ENCODE data around the gene CRTC1.

Gene CRTC1

DNA sequence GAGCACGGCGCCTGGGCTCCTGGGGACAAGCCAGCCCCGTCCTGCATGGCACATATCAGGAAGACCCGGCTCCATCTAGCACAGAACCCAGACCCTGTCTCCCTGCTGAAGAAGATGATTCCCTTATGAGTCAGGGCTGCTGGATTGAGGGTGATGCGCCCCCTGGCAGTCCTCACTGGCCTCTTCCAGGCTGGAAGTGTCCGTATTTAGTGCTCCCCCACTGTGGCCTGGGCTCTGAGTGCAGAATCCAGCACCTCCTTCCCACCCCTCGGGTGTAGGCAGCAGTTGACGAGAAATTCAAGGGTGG is 92.8 kb downstream of the CRTC1 start:
- no peak overlapping the region for H3K4me3 ChIP-seq (ENCODE audit: low read length in 2 of 2)

DNA sequence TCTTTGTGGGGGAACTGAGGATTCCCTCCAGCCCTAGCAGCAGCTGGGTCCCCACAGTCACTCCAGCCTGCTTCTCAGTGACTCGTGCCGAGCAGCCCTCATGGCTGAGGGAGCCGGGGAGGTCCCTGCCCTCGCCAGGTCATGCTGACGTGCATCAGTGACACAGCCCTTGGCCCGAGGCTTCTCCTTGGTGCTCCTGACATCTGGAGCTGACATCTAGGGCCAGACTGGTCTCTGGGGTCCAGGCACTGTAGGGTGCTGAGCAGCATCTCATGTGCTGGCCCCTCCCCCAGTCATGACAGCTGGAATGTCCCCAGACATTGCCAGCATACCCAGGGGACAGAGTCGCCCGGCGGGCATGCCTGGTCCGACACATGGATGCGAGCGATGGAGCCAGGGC is 93.3 kb downstream of the CRTC1 start:
- Histone ChIP-seq H2AK5ac (ENCODE audit: low read depth, low read length) (peak overlapping the region; percentile 75), H2BK5ac (ENCODE audit: low read length) (peak overlapping the region; percentile 19), H3K79me1 (ENCODE audit: low read depth, low read length) (no peaks in the 10 kb centered on the region), H3K36me3 (replicated peaks in 1 of 2; ENCODE audit: control insufficient read depth in 2 of 2, insufficient read depth in 2 of 2, low read length in 2 of 2) (no peaks in the 10 kb centered on the region), H4K91ac (ENCODE audit: low read depth, low read length, poor library complexity) (no peak overlapping the region), H3K4ac (ENCODE audit: low read length) (no peak overlapping the region), H3K18ac (ENCODE audit: low read length) (peak overlapping the region; percentile 59), H2BK15ac (ENCODE audit: low read length) (no peak overlapping the region), H3K4me1 (ENCODE audit: control insufficient read depth in 2 of 2, insufficient read depth in 1 of 2, low read depth in 1 of 2, low read length in 2 of 2) (peaks cover 0 to 2% of the 10 kb centered on the region in 2 donors), H3K14ac (ENCODE audit: low read length) (no peak overlapping the region), H3K27ac (replicated peaks; ENCODE audit: low read length) (no peak overlapping the region), H3K27me3 (ENCODE audit: control insufficient read depth in 3 of 3, insufficient read depth in 3 of 3, low read depth in 1 of 3, low read length in 3 of 3) (peaks cover 0 to 32% (median 0%) of the 10 kb centered on the region in 3 experiments), H2BK120ac (ENCODE audit: low read depth, low read length) (no peak overlapping the region), H3K23ac (ENCODE audit: low read depth, low read length, poor library complexity) (peak overlapping the region; percentile 52), H3K4me2 (ENCODE audit: insufficient read depth, low read length, poor library complexity, severe bottlenecking) (no peak overlapping the region), H3K9ac (ENCODE audit: low read depth, low read length, poor library complexity) (peak overlapping the region; percentile 77), H2BK12ac (ENCODE audit: low read length) (no peak overlapping the region), H3K4me3 (ENCODE audit: low read length in 2 of 2) (no peak overlapping the region), H4K8ac (ENCODE audit: low read depth, low read length) (no peak overlapping the region), H3K9me3 (replicated peaks in 1 of 2; ENCODE audit: control insufficient read depth in 2 of 2, insufficient read depth in 1 of 2, low read depth in 1 of 2, low read length in 2 of 2) (no peaks in the 10 kb centered on the region), H2AFZ (ENCODE audit: low read length) (no peak overlapping the region)
- DNase-seq (ENCODE audit: low spot score), result no peak
- no CpG with 5 or more reads among the region's 12 CpGs for WGBS, 2 donors (ENCODE audit: extremely low coverage in 2 of 2, insufficient read length in 2 of 2, insufficient replicate concordance in 1 of 2)

More for the DNA sequence above, 92.8 kb downstream of the CRTC1 start:
- H3K14ac ChIP-seq (ENCODE audit: low read length), result no peak overlapping the region
- H2AFZ ChIP-seq (ENCODE audit: low read length), result no peak overlapping the region
- DNase-seq (ENCODE audit: low spot score), result no peak
- no peak overlapping the region for H3K4me2 ChIP-seq (ENCODE audit: insufficient read depth, low read length, poor library complexity, severe bottlenecking)
- H3K23ac ChIP-seq (ENCODE audit: low read depth, low read length, poor library complexity), result no peak overlapping the region
- H2BK120ac ChIP-seq (ENCODE audit: low read depth, low read length), result no peak overlapping the region
- H3K36me3 ChIP-seq (replicated peaks in 1 of 2; ENCODE audit: control insufficient read depth in 2 of 2, insufficient read depth in 2 of 2, low read length in 2 of 2), result peaks cover 0 to 2% of the 10 kb centered on the region in 2 donors
- H3K9ac ChIP-seq (ENCODE audit: low read depth, low read length, poor library complexity), result peak overlapping the region; percentile 5
- no peak overlapping the region for H3K18ac ChIP-seq (ENCODE audit: low read length)
- H2BK12ac ChIP-seq (ENCODE audit: low read length), result no peak overlapping the region
- H3K27me3 ChIP-seq (ENCODE audit: control insufficient read depth in 3 of 3, insufficient read depth in 3 of 3, low read depth in 1 of 3, low read length in 3 of 3), result peaks cover 0 to 31% (median 0%) of the 10 kb centered on the region in 3 experiments
- H2BK5ac ChIP-seq (ENCODE audit: low read length), result no peak overlapping the region
- no peak overlapping the region for H3K4ac ChIP-seq (ENCODE audit: low read length)
- peaks cover 0 to 1% of the 10 kb centered on the region in 2 donors for H3K9me3 ChIP-seq (replicated peaks in 1 of 2; ENCODE audit: control insufficient read depth in 2 of 2, insufficient read depth in 1 of 2, low read depth in 1 of 2, low read length in 2 of 2)
- H3K4me1 ChIP-seq (ENCODE audit: control insufficient read depth in 2 of 2, insufficient read depth in 1 of 2, low read depth in 1 of 2, low read length in 2 of 2), result peaks cover 0 to 4% of the 10 kb centered on the region in 2 donors
- no peaks in the 10 kb centered on the region for H3K79me1 ChIP-seq (ENCODE audit: low read depth, low read length)
- no CpG with 5 or more reads among the region's 8 CpGs for WGBS, 2 donors (ENCODE audit: extremely low coverage in 2 of 2, insufficient read length in 2 of 2, insufficient replicate concordance in 1 of 2)
- no peak overlapping the region for H3K27ac ChIP-seq (replicated peaks; ENCODE audit: low read length)
- H2AK5ac ChIP-seq (ENCODE audit: low read depth, low read length), result no peak overlapping the region
- H4K91ac ChIP-seq (ENCODE audit: low read depth, low read length, poor library complexity), result no peak overlapping the region
- H2BK15ac ChIP-seq (ENCODE audit: low read length), result no peak overlapping the region
- no peak overlapping the region for H4K8ac ChIP-seq (ENCODE audit: low read depth, low read length)

DNA sequence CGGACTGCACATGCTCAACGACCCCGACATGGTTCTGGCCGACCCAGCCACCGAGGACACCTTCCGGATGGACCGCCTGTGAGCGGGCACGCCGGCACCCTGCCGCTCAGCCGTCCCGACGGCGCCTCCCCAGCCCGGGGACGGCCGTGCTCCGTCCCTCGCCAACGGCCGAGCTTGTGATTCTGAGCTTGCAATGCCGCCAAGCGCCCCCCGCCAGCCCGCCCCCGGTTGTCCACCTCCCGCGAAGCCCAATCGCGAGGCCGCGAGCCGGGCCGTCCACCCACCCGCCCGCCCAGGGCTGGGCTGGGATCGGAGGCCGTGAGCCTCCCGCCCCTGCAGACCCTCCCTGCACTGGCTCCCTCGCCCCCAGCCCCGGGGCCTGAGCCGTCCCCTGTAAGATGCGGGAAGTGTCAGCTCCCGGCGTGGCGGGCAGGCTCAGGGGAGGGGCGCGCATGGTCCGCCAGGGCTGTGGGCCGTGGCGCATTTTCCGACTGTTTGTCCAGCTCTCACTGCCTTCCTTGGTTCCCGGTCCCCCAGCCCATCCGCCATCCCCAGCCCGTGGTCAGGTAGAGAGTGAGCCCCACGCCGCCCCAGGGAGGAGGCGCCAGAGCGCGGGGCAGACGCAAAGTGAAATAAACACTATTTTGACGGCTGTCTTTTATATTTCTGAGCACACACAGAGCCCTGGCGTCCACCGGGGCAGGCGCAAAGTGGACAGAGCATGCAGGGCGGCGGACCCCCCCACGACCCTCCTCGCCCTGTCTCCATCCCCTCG is 94.0 kb downstream of the CRTC1 start:
- Histone ChIP-seq H3K36me3 (replicated peaks in 1 of 2; ENCODE audit: control insufficient read depth in 2 of 2, insufficient read depth in 2 of 2, low read length in 2 of 2) (no peaks in the 10 kb centered on the region), H3K23ac (ENCODE audit: low read depth, low read length, poor library complexity) (no peak overlapping the region), H4K91ac (ENCODE audit: low read depth, low read length, poor library complexity) (no peak overlapping the region), H2BK120ac (ENCODE audit: low read depth, low read length) (no peak overlapping the region), H3K4me3 (ENCODE audit: low read length in 2 of 2) (no peak overlapping the region), H3K27me3 (ENCODE audit: control insufficient read depth in 3 of 3, insufficient read depth in 3 of 3, low read depth in 1 of 3, low read length in 3 of 3) (peaks cover 0 to 30% (median 0%) of the 10 kb centered on the region in 3 experiments), H3K79me1 (ENCODE audit: low read depth, low read length) (no peaks in the 10 kb centered on the region), H3K14ac (ENCODE audit: low read length) (peak overlapping the region; percentile 82), H3K4me1 (ENCODE audit: control insufficient read depth in 2 of 2, insufficient read depth in 1 of 2, low read depth in 1 of 2, low read length in 2 of 2) (peaks cover 0 to 2% of the 10 kb centered on the region in 2 donors), H2AK5ac (ENCODE audit: low read depth, low read length) (peak overlapping the region; percentile 75), H2BK12ac (ENCODE audit: low read length) (no peak overlapping the region), H3K4ac (ENCODE audit: low read length) (no peak overlapping the region), H3K9ac (ENCODE audit: low read depth, low read length, poor library complexity) (peak overlapping the region; percentile 77), H3K18ac (ENCODE audit: low read length) (peak overlapping the region; percentile 87), H2AFZ (ENCODE audit: low read length) (no peak overlapping the region), H2BK15ac (ENCODE audit: low read length) (no peak overlapping the region), H3K9me3 (replicated peaks in 1 of 2; ENCODE audit: control insufficient read depth in 2 of 2, insufficient read depth in 1 of 2, low read depth in 1 of 2, low read length in 2 of 2) (no peaks in the 10 kb centered on the region), H4K8ac (ENCODE audit: low read depth, low read length) (no peak overlapping the region), H3K4me2 (ENCODE audit: insufficient read depth, low read length, poor library complexity, severe bottlenecking) (no peak overlapping the region), H2BK5ac (ENCODE audit: low read length) (no peak overlapping the region), H3K27ac (replicated peaks; ENCODE audit: low read length) (no peak overlapping the region)
- no peak for DNase-seq (ENCODE audit: low spot score)
- no CpG with 5 or more reads among the region's 71 CpGs for WGBS, 2 donors (ENCODE audit: extremely low coverage in 2 of 2, insufficient read length in 2 of 2, insufficient replicate concordance in 1 of 2)

DNA sequence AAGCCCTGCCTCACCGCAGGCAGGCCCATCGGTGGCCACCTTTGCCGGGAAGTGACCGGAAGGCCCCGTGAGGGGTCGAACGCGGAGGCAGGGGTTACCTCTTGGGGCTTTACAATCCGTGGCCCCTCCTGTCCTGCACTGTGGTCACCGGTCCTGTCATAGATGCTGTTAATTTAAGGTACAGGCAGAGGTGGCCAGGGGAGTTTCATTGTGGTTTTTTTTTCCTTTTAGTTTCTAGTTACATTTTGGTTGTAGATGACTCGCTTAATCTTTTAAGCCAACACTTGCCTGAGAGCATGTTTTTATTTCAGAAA is 94.6 kb downstream of the CRTC1 start:
- no peak overlapping the region for H2AK5ac ChIP-seq (ENCODE audit: low read depth, low read length)
- no peak overlapping the region for H3K4me2 ChIP-seq (ENCODE audit: insufficient read depth, low read length, poor library complexity, severe bottlenecking)
- no peak overlapping the region for H4K8ac ChIP-seq (ENCODE audit: low read depth, low read length)
- no peak overlapping the region for H3K27ac ChIP-seq (replicated peaks; ENCODE audit: low read length)
- no peak overlapping the region for H2BK15ac ChIP-seq (ENCODE audit: low read length)
- peaks cover 0 to 2% of the 10 kb centered on the region in 2 donors for H3K4me1 ChIP-seq (ENCODE audit: control insufficient read depth in 2 of 2, insufficient read depth in 1 of 2, low read depth in 1 of 2, low read length in 2 of 2)
- H2BK12ac ChIP-seq (ENCODE audit: low read length), result no peak overlapping the region
- no peak overlapping the region for H3K18ac ChIP-seq (ENCODE audit: low read length)
- no peak overlapping the region for H4K91ac ChIP-seq (ENCODE audit: low read depth, low read length, poor library complexity)
- no peaks in the 10 kb centered on the region for H3K79me1 ChIP-seq (ENCODE audit: low read depth, low read length)
- no peaks in the 10 kb centered on the region for H3K9me3 ChIP-seq (replicated peaks in 1 of 2; ENCODE audit: control insufficient read depth in 2 of 2, insufficient read depth in 1 of 2, low read depth in 1 of 2, low read length in 2 of 2)
- H3K14ac ChIP-seq (ENCODE audit: low read length), result peak overlapping the region; percentile 82
- H2AFZ ChIP-seq (ENCODE audit: low read length), result no peak overlapping the region
- no peak overlapping the region for H3K4ac ChIP-seq (ENCODE audit: low read length)
- H3K4me3 ChIP-seq (ENCODE audit: low read length in 2 of 2), result no peak overlapping the region
- no CpG with 5 or more reads among the region's 11 CpGs for WGBS, 2 donors (ENCODE audit: extremely low coverage in 2 of 2, insufficient read length in 2 of 2, insufficient replicate concordance in 1 of 2)
- no peak overlapping the region for H2BK120ac ChIP-seq (ENCODE audit: low read depth, low read length)
- peaks cover 0 to 33% (median 0%) of the 10 kb centered on the region in 3 experiments for H3K27me3 ChIP-seq (ENCODE audit: control insufficient read depth in 3 of 3, insufficient read depth in 3 of 3, low read depth in 1 of 3, low read length in 3 of 3)
- no peak overlapping the region for H2BK5ac ChIP-seq (ENCODE audit: low read length)
- DNase-seq (ENCODE audit: low spot score), result no peak
- no peak overlapping the region for H3K23ac ChIP-seq (ENCODE audit: low read depth, low read length, poor library complexity)
- peak overlapping the region; percentile 77 for H3K9ac ChIP-seq (ENCODE audit: low read depth, low read length, poor library complexity)
- H3K36me3 ChIP-seq (replicated peaks in 1 of 2; ENCODE audit: control insufficient read depth in 2 of 2, insufficient read depth in 2 of 2, low read length in 2 of 2), result no peaks in the 10 kb centered on the region
